Mesendoderm (in vitro differentiated cells): ENCODE measurements around the gene ZBTB7C.

Source experiments
- DNase-seq: peaks from one replicate; pipeline ENCODE4 v3.0.0; 2013
- H2AK5ac ChIP-seq: 2 replicates; pipeline ENCODE4 v1.6.1; 2013; ENCODE audit warnings: low read length, inconsistent platforms
- H2BK120ac ChIP-seq: 2 replicates; pipeline ENCODE4 v1.6.1; 2013; ENCODE audit warnings: low read depth, mild to moderate bottlenecking, low read length, moderate library complexity, mixed read lengths
- H2BK15ac ChIP-seq: replicated peaks from 2 replicates; pipeline ENCODE4 v1.6.1; 2013; ENCODE audit warnings: low read depth, mild to moderate bottlenecking, moderate library complexity
- H2BK5ac ChIP-seq: 2 replicates; pipeline ENCODE4 v1.6.1; 2013; ENCODE audit warnings: low read length, inconsistent platforms
- H3K18ac ChIP-seq: 2 replicates; pipeline ENCODE4 v1.6.1; 2013; ENCODE audit warnings: mild to moderate bottlenecking, low read length, mixed read lengths
- H3K23ac ChIP-seq: one replicate; pipeline ENCODE4 v1.6.1; 2013; ENCODE audit warnings: low read length
- H3K27ac ChIP-seq: 2 replicates; pipeline ENCODE4 v1.5.1; 2013; ENCODE audit warnings: low read depth, mild to moderate bottlenecking, inconsistent platforms, low read length, moderate library complexity
- H3K27me3 ChIP-seq: 2 replicates; pipeline ENCODE4 v1.6.1; 2013; ENCODE audit warnings: low read length, control low read depth, mild to moderate bottlenecking, inconsistent platforms; ENCODE audit not compliant: insufficient read depth, poor library complexity
- H3K36me3 ChIP-seq: 2 replicates; pipeline ENCODE4 v1.6.1; 2013; ENCODE audit warnings: low read length, inconsistent platforms; ENCODE audit not compliant: control insufficient read depth, insufficient read depth
- H3K4ac ChIP-seq: one replicate; pipeline ENCODE4 v1.6.1; 2013; ENCODE audit warnings: low read depth, mild to moderate bottlenecking, low read length, moderate library complexity
- H3K4me1 ChIP-seq: 2 replicates; pipeline ENCODE4 v1.6.1; 2013; ENCODE audit warnings: low read depth, low read length, inconsistent platforms; ENCODE audit not compliant: control insufficient read depth
- H3K4me2 ChIP-seq: 2 replicates; pipeline ENCODE4 v1.6.1; 2013; ENCODE audit warnings: low read length
- H3K4me3 ChIP-seq: 2 replicates; pipeline ENCODE4 v1.5.1; 2013; ENCODE audit warnings: mild to moderate bottlenecking, low read length
- H3K56ac ChIP-seq: one replicate; pipeline ENCODE4 v1.6.1; 2013; ENCODE audit warnings: low read length
- H3K79me1 ChIP-seq: 2 replicates; pipeline ENCODE4 v1.6.1; 2013; ENCODE audit warnings: low read length, inconsistent platforms
- H3K79me2 ChIP-seq: 2 replicates; pipeline ENCODE4 v1.6.1; 2013; ENCODE audit warnings: mild to moderate bottlenecking, low read length; ENCODE audit not compliant: control insufficient read depth, insufficient read depth
- H3K9ac ChIP-seq: 2 replicates; pipeline ENCODE4 v1.6.1; 2013; ENCODE audit warnings: low read length, inconsistent platforms
- H4K5ac ChIP-seq: one replicate; pipeline ENCODE4 v1.6.1; 2013; ENCODE audit warnings: low read length
- H4K8ac ChIP-seq: one replicate; pipeline ENCODE4 v1.6.1; 2013; ENCODE audit warnings: low read depth, mild to moderate bottlenecking, control low read depth, low read length, moderate library complexity
- WGBS: extraction: QIAGEN DNeasy Blood & Tissue Kit; methylation state at CpG from one replicate; pipeline ENCODE4 v1.1.7; 2013; ENCODE audit warnings: low lambda C conversion rate, missing lambda C conversion rate; ENCODE audit not compliant: insufficient coverage; ENCODE audit errors: extremely low coverage; 5-methylcytosine and 5-hydroxymethylcytosine counted together

The ZBTB7C gene

DNA sequence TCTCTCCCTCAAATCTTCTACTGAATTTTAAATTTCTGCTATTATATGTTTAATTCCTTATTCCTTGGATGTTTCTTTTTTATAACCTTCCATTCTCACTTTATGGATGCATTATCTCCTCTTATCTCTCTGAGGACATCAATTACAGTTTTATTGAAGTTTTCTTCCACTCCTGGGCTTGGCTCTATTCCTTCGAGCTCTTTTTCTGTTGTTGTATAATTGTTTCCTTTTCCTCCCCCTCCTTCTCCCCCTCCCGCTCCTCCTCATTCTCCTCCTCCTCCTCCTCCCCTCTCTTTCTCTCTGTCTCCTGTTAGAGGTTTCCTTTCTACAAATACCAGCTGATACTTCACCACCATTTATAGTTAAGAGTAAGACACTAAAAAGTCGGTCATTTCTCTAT lies 209.8 kb downstream of the ZBTB7C start:
- DNase-seq, result no peak
- H3K79me1 ChIP-seq, result no peaks in the 10 kb centered on the region
- H3K4me2 ChIP-seq, result no peak overlapping the region
- no peak overlapping the region for H2BK120ac ChIP-seq
- no peak overlapping the region for H3K27ac ChIP-seq
- no peak overlapping the region for H3K4me3 ChIP-seq
- WGBS, result no CpG with 5 or more reads among the region's 3 CpGs
- H3K4me1 ChIP-seq, result no peaks in the 10 kb centered on the region
- no peak overlapping the region for H3K56ac ChIP-seq
- H4K5ac ChIP-seq, result no peak overlapping the region
- H4K8ac ChIP-seq, result no peak overlapping the region
- H3K27me3 ChIP-seq, result no peaks in the 10 kb centered on the region
- no peaks in the 10 kb centered on the region for H3K79me2 ChIP-seq
- no peak overlapping the region for H2BK15ac ChIP-seq
- no peak overlapping the region for H2AK5ac ChIP-seq
- no peak overlapping the region for H3K18ac ChIP-seq
- H3K9ac ChIP-seq, result no peak overlapping the region
- H3K23ac ChIP-seq, result no peak overlapping the region
- H2BK5ac ChIP-seq, result no peak overlapping the region
- no peaks in the 10 kb centered on the region for H3K36me3 ChIP-seq
- H3K4ac ChIP-seq, result no peak overlapping the region

DNA sequence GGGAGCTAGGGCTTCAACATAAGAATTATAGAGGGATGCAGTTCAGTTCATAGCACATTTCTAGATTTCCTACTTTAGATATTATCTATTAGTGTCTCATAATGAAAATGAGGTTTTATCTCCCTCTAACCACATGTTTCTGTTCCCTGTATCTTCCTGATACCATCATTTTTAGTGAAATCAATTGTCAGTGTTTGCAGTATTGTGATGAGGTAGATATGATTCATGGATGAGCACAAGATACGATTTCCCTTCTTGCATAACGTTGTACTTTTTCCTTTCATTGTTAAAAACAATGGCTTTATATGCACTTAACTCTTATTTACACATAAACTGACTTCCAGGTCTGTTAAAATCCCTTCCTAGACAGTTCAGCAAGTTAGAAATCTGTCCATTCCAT lies 211.4 kb downstream of the ZBTB7C start:
- H3K79me2 ChIP-seq, result no peaks in the 10 kb centered on the region
- no peak overlapping the region for H3K4me3 ChIP-seq
- H3K23ac ChIP-seq, result no peak overlapping the region
- H2BK120ac ChIP-seq, result no peak overlapping the region
- no peak overlapping the region for H3K9ac ChIP-seq
- H2BK5ac ChIP-seq, result no peak overlapping the region
- H3K56ac ChIP-seq, result no peak overlapping the region
- no peaks in the 10 kb centered on the region for H3K27me3 ChIP-seq
- no peak overlapping the region for H4K8ac ChIP-seq
- H3K79me1 ChIP-seq, result no peaks in the 10 kb centered on the region
- no peaks in the 10 kb centered on the region for H3K36me3 ChIP-seq
- no peak overlapping the region for H2AK5ac ChIP-seq
- WGBS, result no CpG with 5 or more reads among the region's 2 CpGs
- no peak overlapping the region for H3K18ac ChIP-seq
- H3K4me1 ChIP-seq, result no peaks in the 10 kb centered on the region
- no peak overlapping the region for H3K27ac ChIP-seq
- no peak for DNase-seq
- H2BK15ac ChIP-seq, result no peak overlapping the region
- H3K4ac ChIP-seq, result no peak overlapping the region
- no peak overlapping the region for H3K4me2 ChIP-seq
- H4K5ac ChIP-seq, result no peak overlapping the region

DNA sequence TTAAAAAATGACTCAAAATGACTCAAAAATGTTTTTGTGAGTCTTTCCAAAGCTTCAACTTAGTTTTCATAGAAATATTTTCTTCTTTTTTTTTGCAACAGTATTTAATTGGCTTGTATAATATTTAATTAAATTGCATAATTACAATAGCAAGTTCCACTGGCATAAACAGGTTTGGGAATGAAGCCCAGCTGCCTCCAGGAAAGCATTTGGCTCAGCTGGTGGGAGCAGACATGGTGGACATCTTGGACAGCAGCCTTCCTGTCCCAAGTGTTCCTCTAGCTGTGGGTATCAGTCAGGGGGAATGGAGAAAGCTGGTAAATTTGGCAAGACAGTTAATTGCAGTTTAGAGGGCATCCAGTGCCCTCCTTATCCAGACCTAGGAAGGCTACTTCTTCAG lies 213.4 kb downstream of the ZBTB7C start:
- DNase-seq, result no peak
- no peak overlapping the region for H2BK120ac ChIP-seq
- H3K27ac ChIP-seq, result no peak overlapping the region
- no peaks in the 10 kb centered on the region for H3K79me1 ChIP-seq
- H3K23ac ChIP-seq, result no peak overlapping the region
- no peak overlapping the region for H3K9ac ChIP-seq
- no peak overlapping the region for H2BK15ac ChIP-seq
- no peak overlapping the region for H4K8ac ChIP-seq
- no peak overlapping the region for H2BK5ac ChIP-seq
- no peak overlapping the region for H3K4me3 ChIP-seq
- H3K56ac ChIP-seq, result no peak overlapping the region
- H3K4me2 ChIP-seq, result no peak overlapping the region
- H3K27me3 ChIP-seq, result no peaks in the 10 kb centered on the region
- no peak overlapping the region for H4K5ac ChIP-seq
- no peaks in the 10 kb centered on the region for H3K79me2 ChIP-seq
- no peak overlapping the region for H2AK5ac ChIP-seq
- no peaks in the 10 kb centered on the region for H3K36me3 ChIP-seq
- H3K18ac ChIP-seq, result no peak overlapping the region
- H3K4me1 ChIP-seq, result no peaks in the 10 kb centered on the region
- no peak overlapping the region for H3K4ac ChIP-seq

DNA sequence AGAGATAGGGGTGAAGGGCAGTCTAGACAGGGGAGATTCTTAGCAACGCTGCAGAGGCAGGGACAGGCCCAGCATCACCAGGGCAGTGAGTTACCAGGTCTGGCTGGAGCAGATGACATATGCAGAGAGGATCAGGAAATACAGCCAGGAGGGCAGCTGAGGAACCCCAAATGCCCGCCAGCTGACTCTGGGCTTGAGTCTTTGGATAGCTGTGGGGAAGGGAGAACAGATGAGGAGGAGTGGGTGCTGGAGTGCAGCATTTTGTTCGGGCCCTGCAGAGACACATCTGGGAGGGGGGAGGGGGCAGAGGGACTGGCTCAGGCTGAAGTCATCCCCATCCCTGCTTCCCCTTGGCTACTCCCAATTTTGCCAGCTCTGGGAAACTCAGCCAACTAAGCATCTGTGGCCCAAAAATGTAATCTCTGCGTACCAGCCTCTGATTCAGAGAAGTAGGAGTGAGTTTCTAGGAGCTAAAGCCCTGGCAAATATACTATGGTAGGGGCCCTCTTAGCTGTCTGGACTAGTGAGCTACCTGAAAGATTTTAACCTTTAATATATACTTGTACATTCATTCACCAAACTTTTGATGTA lies 214.5 kb downstream of the ZBTB7C start:
- Histone ChIP-seq H3K4me3 (no peak overlapping the region), H2AK5ac (no peak overlapping the region), H2BK120ac (no peak overlapping the region), H3K4me2 (no peak overlapping the region), H3K23ac (no peak overlapping the region), H3K4ac (no peak overlapping the region), H3K27me3 (no peaks in the 10 kb centered on the region), H4K8ac (no peak overlapping the region), H3K9ac (no peak overlapping the region), H2BK5ac (no peak overlapping the region), H3K18ac (no peak overlapping the region), H2BK15ac (no peak overlapping the region), H3K36me3 (no peaks in the 10 kb centered on the region), H3K56ac (no peak overlapping the region), H3K79me1 (no peaks in the 10 kb centered on the region), H3K79me2 (no peaks in the 10 kb centered on the region), H3K27ac (no peak overlapping the region), H4K5ac (no peak overlapping the region), H3K4me1 (no peaks in the 10 kb centered on the region)
- no peak for DNase-seq
- no CpG with 5 or more reads among the region's 4 CpGs for WGBS

DNA sequence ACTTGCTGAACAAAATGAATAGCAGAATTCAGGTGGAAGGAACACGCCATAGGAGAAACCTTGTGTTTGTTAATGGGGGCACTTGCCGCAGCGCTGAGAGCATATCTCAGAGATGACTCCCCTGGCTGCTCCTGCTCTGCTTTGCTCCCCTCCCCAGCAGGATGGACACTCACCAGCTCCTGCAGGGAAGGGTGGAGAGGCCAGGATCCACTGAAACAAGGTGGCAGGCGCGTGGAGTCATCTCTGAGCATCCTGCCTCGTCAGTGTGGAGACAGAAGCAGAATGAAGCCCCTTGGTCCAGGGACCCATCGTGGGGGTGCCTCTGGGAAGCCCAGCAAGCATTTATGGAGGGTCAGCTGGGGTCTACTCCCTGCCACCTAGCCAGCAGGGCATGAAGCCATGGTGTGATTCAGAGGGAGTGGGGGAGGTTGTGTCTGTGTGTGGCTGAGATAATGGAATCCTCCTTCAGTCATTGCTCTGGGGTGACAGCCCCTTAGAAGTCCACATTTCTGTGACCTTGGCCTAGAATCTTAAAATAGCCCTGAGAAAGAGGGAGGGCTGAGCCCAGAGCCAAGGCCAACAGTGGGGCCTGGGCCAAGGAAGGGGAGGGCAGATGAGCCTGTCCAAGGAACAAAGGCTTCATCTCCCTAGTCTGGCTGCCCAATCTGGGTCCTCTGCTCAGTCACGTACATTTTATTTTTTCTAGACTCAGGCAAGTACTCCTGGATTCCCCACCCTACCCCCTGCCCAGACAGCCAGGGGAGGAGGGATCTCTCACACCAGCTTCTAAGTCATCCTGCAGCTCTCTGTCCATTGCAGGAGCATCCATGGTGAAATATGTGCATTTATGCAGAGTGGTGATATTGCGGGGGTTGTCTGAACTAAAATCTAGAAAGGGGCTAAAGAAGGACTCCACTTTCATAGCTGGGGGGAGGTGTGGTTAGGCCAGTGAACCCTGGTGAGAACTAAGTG lies 215.4 kb downstream of the ZBTB7C start:
- H3K23ac ChIP-seq, result peak overlapping the region; percentile 60
- no peaks in the 10 kb centered on the region for H3K79me2 ChIP-seq
- no peaks in the 10 kb centered on the region for H3K79me1 ChIP-seq
- H3K18ac ChIP-seq, result no peak overlapping the region
- no peak overlapping the region for H2BK5ac ChIP-seq
- no peaks in the 10 kb centered on the region for H3K4me1 ChIP-seq
- H4K5ac ChIP-seq, result no peak overlapping the region
- no peak overlapping the region for H3K4me3 ChIP-seq
- H3K27me3 ChIP-seq, result no peaks in the 10 kb centered on the region
- H4K8ac ChIP-seq, result no peak overlapping the region
- H3K56ac ChIP-seq, result no peak overlapping the region
- H2AK5ac ChIP-seq, result no peak overlapping the region
- H3K9ac ChIP-seq, result no peak overlapping the region
- WGBS, result no CpG with 5 or more reads among the region's 9 CpGs
- H3K4ac ChIP-seq, result no peak overlapping the region
- no peak for DNase-seq
- no peaks in the 10 kb centered on the region for H3K36me3 ChIP-seq
- no peak overlapping the region for H2BK15ac ChIP-seq
- H3K27ac ChIP-seq, result no peak overlapping the region
- H2BK120ac ChIP-seq, result no peak overlapping the region
- no peak overlapping the region for H3K4me2 ChIP-seq
